ENCODE measurements around the gene GMFB.
A peak's percentile ranks its signal among the peaks of the same experiment; 100 is the strongest.
"Not testable (repeated sequence)": the region's sequence is repeated elsewhere in the genome, so short reads cannot be mapped to it uniquely, and the experiment has no call there.

Gene GMFB

GRCh38 chr14:54490445-54491175 is 1.8 kb upstream of the GMFB start:
- DNase-seq = no peak

- no peak for DNase-seq
Measured at GRCh38 chr14:54489731-54490444, 1.1 kb upstream of the GMFB start.

- no peak for DNase-seq
Measured at GRCh38 chr14:54489318-54489683, 521 bp upstream of the GMFB start.

- no peak for DNase-seq
Measured at GRCh38 chr14:54488318-54488645, 498 bp downstream of the GMFB start.

GRCh38 chr14:54487771-54488170 is 1.0 kb downstream of the GMFB start:
- DNase-seq = peak in 1 of 2 experiments; percentile 69

GRCh38 chr14:54486685-54487084 is 2.1 kb downstream of the GMFB start:
- no peak for DNase-seq

- DNase-seq = no peak
Measured at GRCh38 chr14:54483846-54484245, 4.9 kb downstream of the GMFB start.

- no peak for DNase-seq
Measured at GRCh38 chr14:54483073-54483745, 5.6 kb downstream of the GMFB start.

- no peak for DNase-seq
Measured at GRCh38 chr14:54481695-54482094, 7.1 kb downstream of the GMFB start.

- DNase-seq = no peak
Measured at GRCh38 chr14:54480830-54481562, 7.8 kb downstream of the GMFB start.

GRCh38 chr14:54478636-54479215 is 10.1 kb downstream of the GMFB start:
- no peak for DNase-seq

- no peak for DNase-seq
Measured at GRCh38 chr14:54475911-54476310, 12.9 kb downstream of the GMFB start.

- peak in 1 of 2 experiments; percentile 24 for DNase-seq
Measured at GRCh38 chr14:54475187-54475899, 13.4 kb downstream of the GMFB start.

GRCh38 chr14:54474232-54474793 is 14.5 kb downstream of the GMFB start:
- DNase-seq = no peak

GRCh38 chr14:54472315-54472714 is 16.5 kb downstream of the GMFB start:
- DNase-seq = no peak

GRCh38 chr14:54471641-54472040 is 17.1 kb downstream of the GMFB start:
- DNase-seq = no peak

GRCh38 chr14:54470701-54471100 is 18.1 kb downstream of the GMFB start:
- no peak for DNase-seq

- no peak for DNase-seq
Measured at GRCh38 chr14:54467280-54467679, 21.5 kb downstream of the GMFB start.

GRCh38 chr14:54465654-54466053 is 23.1 kb downstream of the GMFB start:
- DNase-seq = no peak

GRCh38 chr14:54462048-54462447 is 26.7 kb downstream of the GMFB start:
- DNase-seq = no peak

GRCh38 chr14:54459106-54459505 is 29.7 kb downstream of the GMFB start:
- DNase-seq = no peak

GRCh38 chr14:54458536-54458935 is 30.2 kb downstream of the GMFB start:
- DNase-seq = not testable (repeated sequence)

Data from SW 1271 (cell line).